ENCODE data around the gene TMCC1. TPM values are rescaled to one million over a fixed set of nuclear protein-coding genes. Genes with fewer than 3 reads are reported as not detected.
A peak's percentile ranks its signal among the peaks of the same experiment; 100 is the strongest.
"Not testable (repeated sequence)": the region's sequence is repeated elsewhere in the genome, so short reads cannot be mapped to it uniquely, and the experiment has no call there.

TMCC1 gene
- total RNA-seq, 1 donor from 2014 or later, result 33.4 TPM

DNA sequence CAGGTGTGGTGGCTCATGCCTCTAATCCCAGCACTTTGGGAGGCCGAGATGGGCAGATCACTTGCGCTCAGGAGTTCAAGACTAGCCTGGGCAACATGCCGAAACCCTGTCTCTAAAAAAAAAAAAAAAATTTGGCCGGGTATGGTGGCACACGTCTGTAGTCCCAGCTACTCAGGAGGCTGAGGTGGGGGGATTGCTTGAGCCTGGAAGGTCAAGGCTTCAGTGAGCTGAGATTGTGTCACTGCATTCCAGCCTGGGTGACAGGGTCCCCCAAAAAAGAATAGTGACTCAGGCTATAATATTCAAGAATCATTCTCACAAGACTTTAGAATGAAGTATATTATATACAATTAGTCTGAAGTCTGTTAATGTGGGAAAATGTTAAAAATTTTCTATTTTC is 216.5 kb downstream of the TMCC1 start:
- Histone ChIP-seq H3K9me3 (no peaks in the 10 kb centered on the region), H3K4me1 (peaks cover 17% of the 10 kb centered on the region), H3K27me3 (ENCODE audit: low read depth) (no peaks in the 10 kb centered on the region), H3K27ac (no peak overlapping the region), H3K36me3 (no peaks in the 10 kb centered on the region), H3K4me3 (no peak overlapping the region)
- intact Hi-C loops (cut with DNase I), result no loop called here
- TF ChIP-seq, protein P1, sequence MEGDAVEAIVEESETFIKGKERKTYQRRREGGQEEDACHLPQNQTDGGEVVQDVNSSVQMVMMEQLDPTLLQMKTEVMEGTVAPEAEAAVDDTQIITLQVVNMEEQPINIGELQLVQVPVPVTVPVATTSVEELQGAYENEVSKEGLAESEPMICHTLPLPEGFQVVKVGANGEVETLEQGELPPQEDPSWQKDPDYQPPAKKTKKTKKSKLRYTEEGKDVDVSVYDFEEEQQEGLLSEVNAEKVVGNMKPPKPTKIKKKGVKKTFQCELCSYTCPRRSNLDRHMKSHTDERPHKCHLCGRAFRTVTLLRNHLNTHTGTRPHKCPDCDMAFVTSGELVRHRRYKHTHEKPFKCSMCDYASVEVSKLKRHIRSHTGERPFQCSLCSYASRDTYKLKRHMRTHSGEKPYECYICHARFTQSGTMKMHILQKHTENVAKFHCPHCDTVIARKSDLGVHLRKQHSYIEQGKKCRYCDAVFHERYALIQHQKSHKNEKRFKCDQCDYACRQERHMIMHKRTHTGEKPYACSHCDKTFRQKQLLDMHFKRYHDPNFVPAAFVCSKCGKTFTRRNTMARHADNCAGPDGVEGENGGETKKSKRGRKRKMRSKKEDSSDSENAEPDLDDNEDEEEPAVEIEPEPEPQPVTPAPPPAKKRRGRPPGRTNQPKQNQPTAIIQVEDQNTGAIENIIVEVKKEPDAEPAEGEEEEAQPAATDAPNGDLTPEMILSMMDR (IDR thresholded peaks at IDR 0.05), result no peak
- no peak for DNase-seq
- no peak for ATAC-seq

DNA sequence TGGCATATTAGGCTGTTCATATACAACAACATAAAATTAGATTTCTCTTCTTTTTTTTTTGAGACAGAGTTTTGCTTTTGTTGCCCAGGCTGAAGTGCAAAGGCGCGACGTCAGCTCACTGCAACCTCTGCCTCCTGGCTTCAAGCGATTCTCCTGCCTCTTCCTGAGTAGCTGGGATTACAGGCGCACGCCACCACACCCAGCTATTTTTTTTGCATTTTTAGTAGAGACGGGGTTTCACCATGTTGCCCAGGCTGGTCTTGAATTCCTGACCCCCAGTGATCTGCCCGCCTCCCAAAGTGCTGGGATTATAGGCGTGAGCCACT is 218.8 kb downstream of the TMCC1 start:
- intact Hi-C loops (cut with DNase I); H3K9me3 ChIP-seq; DNase-seq; H3K27ac ChIP-seq; H3K4me3 ChIP-seq; H3K27me3 ChIP-seq (ENCODE audit: low read depth); ATAC-seq: not testable (repeated sequence)
- Histone ChIP-seq H3K4me1 (peaks cover 17% of the 10 kb centered on the region), H3K36me3 (peaks cover 13% of the 10 kb centered on the region)

DNA sequence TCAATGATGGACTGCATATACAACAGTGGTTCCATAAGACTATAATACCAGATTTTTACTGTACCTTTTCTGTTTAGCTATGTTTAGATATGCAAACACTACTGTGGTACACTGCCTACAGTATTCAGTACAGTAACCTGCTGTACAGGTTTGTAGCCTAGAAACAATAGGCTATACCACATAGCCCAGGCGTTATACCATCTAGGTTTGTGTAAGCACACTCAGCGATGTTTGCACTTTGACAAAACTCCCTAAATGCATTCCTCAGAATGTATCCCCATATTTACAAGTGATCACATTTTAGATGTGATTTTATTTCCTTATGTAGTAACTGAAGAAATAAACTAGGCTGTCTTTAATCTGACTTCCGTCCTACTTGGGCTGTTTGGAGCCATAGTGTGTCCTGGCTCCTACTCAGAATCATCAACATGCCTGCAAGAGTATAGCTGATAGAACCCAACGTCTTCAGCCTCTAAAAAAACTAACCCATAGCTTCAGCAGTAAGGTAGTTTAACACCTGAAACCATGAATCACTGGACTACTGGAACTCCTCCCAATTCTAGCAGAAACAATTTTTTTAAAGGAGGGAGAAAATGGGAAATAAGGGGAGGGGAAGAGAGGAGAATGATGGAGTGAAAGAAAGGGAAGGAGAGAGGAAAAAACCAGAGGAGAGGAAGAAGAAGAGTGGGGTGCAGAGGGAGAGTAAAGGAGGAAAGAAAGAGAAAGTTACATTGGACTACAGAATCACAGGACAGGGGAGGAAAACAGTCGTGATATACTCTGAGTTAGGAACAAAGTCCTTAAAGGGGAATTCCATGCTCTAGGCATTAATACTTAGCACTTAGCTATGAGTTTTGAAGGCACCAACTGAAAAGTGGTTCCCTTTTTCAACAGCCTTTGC is 219.4 kb downstream of the TMCC1 start:
- Histone ChIP-seq H3K36me3 (peaks cover 16% of the 10 kb centered on the region), H3K9me3 (no peaks in the 10 kb centered on the region), H3K27me3 (ENCODE audit: low read depth) (no peaks in the 10 kb centered on the region), H3K27ac (no peak overlapping the region), H3K4me1 (peaks cover 17% of the 10 kb centered on the region), H3K4me3 (no peak overlapping the region)
- DNase-seq (no peak), ATAC-seq (peak; percentile 61)
- TF ChIP-seq, protein P1 (IDR thresholded peaks at IDR 0.05), result no peak
- intact Hi-C loops (cut with DNase I), result no loop called here

DNA sequence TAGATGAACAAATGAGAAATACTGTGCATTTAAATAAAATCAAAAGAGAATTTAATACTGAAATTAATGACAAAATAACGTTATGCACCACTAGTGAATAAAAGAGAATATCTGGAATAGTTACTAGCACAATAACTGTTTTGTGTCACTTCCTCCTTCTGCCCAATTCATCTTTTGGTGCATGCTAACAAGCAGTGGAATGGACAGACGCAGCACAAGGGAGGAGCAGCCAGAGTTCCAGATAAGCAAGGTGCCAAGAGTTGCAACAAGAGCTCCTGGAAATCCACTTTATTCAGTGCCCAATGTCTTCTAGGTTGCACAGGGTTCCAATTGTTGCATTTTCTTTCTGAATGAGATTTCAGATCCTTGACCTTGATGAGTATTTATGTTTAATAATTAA is 220.5 kb downstream of the TMCC1 start:
- Histone ChIP-seq H3K36me3 (peaks cover 16% of the 10 kb centered on the region), H3K4me1 (peaks cover 17% of the 10 kb centered on the region), H3K27ac (no peak overlapping the region), H3K9me3 (no peaks in the 10 kb centered on the region), H3K27me3 (ENCODE audit: low read depth) (no peaks in the 10 kb centered on the region), H3K4me3 (no peak overlapping the region)
- intact Hi-C loops (cut with DNase I), result no loop called here
- peak in 1 of 2 donors; percentile 50 for ATAC-seq
- TF ChIP-seq, protein P1 (IDR thresholded peaks at IDR 0.05), result no peak
- DNase-seq, result no peak

DNA sequence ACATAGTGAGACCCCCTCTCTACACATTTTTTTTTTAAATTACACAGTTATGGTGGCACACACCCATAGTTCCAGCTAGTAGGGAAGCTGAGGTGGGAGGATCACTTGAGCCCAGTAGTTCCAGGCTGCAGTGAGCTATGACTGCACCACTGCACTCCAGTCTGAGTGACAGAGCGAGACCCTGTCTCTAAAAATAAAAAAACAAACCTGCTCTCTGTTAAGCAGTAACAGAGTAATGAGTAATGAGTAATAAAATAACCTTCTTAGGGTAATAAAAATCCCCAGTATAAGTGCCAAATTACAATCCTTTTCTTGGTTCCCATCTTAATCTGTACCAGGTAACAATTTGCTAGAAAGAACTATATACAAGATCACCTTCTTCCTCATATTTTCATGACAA is 221.1 kb downstream of the TMCC1 start:
- Histone ChIP-seq H3K4me1 (peaks cover 17% of the 10 kb centered on the region), H3K27ac (no peak overlapping the region), H3K36me3 (peaks cover 16% of the 10 kb centered on the region), H3K4me3 (no peak overlapping the region), H3K9me3 (no peaks in the 10 kb centered on the region), H3K27me3 (ENCODE audit: low read depth) (no peaks in the 10 kb centered on the region)
- no peak for ATAC-seq
- intact Hi-C loops (cut with DNase I), result no loop called here
- TF ChIP-seq, protein P1 (IDR thresholded peaks at IDR 0.05), result no peak
- no peak for DNase-seq

DNA sequence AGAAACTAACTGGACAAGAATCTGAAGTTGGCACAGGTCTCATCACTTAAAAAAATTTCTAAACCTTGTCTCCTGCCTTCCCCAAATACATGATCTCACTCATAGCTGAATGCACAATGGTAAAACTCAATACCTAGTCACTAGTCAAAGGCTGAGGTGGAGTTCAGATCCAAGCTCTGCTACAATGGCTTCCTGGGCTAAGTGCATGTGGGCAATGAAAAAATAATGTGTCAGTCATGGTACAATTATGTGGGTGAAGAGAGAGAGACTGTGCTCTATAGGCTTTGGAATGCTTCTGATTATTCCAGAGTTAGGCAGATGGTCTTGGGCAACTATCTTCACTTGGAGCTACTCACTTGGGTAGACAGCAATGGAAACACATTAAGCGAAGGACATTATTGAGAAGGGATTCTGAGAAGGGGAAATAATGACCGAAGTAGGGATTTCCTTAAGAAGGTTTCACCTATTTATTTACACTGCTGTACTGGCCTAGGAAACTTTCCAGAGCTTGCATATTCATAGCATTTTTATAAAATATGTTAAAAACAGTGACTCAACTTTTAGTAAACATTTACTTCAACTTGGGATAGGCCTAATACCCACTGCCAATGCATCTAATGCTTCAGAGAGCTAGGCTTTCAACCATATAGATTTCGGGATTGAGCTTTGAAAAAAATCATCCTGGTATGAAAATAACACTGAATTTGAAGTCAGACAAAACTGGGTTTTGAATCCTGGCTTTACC is 228.3 kb downstream of the TMCC1 start:
- H3K36me3 ChIP-seq, result peaks cover 8% of the 10 kb centered on the region
- H3K27me3 ChIP-seq (ENCODE audit: low read depth), result no peaks in the 10 kb centered on the region
- no peak overlapping the region for H3K4me3 ChIP-seq
- intact Hi-C loops (cut with DNase I), result no loop called here
- TF ChIP-seq, protein P1 (IDR thresholded peaks at IDR 0.05), result no peak
- no peak overlapping the region for H3K27ac ChIP-seq
- ATAC-seq (peak in 1 of 2 donors; percentile 6), DNase-seq (no peak)
- no peaks in the 10 kb centered on the region for H3K9me3 ChIP-seq
- no peaks in the 10 kb centered on the region for H3K4me1 ChIP-seq

Measured in lower lobe of right lung (tissue), 2 donors.